GM18519 (cell line): Measurements from ENCODE around the gene GCLM.

ENCODE experiments used
- ATAC-seq: cut with Tn5 transposase; IDR thresholded peaks from one replicate; pipeline ENCODE4 v1.9.1; 2021; ENCODE audit warnings: mild to moderate bottlenecking, moderate library complexity; ENCODE audit not compliant: unreplicated experiment, low FRiP score

Gene GCLM

GRCh38 chr1:93847811-93848288 lies 61.4 kb downstream of the GCLM start:
- ATAC-seq, result no peak

- peak; percentile 49 for ATAC-seq
These were observed 62.0 kb downstream of the GCLM start for GRCh38 chr1:93846992-93847810.

GRCh38 chr1:93846206-93846991 lies 62.8 kb downstream of the GCLM start:
- peak; percentile 35 for ATAC-seq

- ATAC-seq, result peak; percentile 5
These were observed 63.6 kb downstream of the GCLM start for GRCh38 chr1:93845538-93846205.

GRCh38 chr1:93844262-93845045 lies 64.8 kb downstream of the GCLM start:
- ATAC-seq, result no peak

- no peak for ATAC-seq
These were observed 66.3 kb downstream of the GCLM start for GRCh38 chr1:93842750-93843500.

- ATAC-seq, result no peak
These were observed 67.5 kb downstream of the GCLM start for GRCh38 chr1:93841771-93842170.

GRCh38 chr1:93840956-93841482 lies 68.2 kb downstream of the GCLM start:
- no peak for ATAC-seq

- no peak for ATAC-seq
These were observed 69.5 kb downstream of the GCLM start for GRCh38 chr1:93839753-93840152.

GRCh38 chr1:93839307-93839706 lies 69.9 kb downstream of the GCLM start:
- no peak for ATAC-seq

GRCh38 chr1:93837961-93838360 lies 71.3 kb downstream of the GCLM start:
- ATAC-seq, result no peak
